RWPE2 (cell line): ENCODE measurements around the gene TNPO1.

ENCODE experiments used
- ATAC-seq: fragments of 200-7000 bp; cut with Tn5 transposase; 3 replicates; pipeline ENCODE4 v1.9.1; 2021; ENCODE audit warnings: low read depth
- DNase-seq: peaks from one replicate; pipeline ENCODE4 v3.0.0-alpha.2; 2020; ENCODE audit warnings: low spot score
- H3K27ac ChIP-seq: fragments of 450-650 bp; 2 replicates; pipeline ENCODE4 v1.5.1; 2017; ENCODE audit warnings: mild to moderate bottlenecking; ENCODE audit not compliant: poor library complexity, severe bottlenecking
- H3K27me3 ChIP-seq: fragments of 250-450 bp; sonication (Bioruptor Pico); 2 replicates; pipeline ENCODE4 v1.5.1; 2021; ENCODE audit warnings: mild to moderate bottlenecking, moderate library complexity; ENCODE audit not compliant: insufficient read depth, poor library complexity, severe bottlenecking
- H3K36me3 ChIP-seq: fragments of 250-450 bp; sonication (Bioruptor Pico); 2 replicates; pipeline ENCODE4 v1.5.1; 2020; ENCODE audit warnings: low read depth, mild to moderate bottlenecking, moderate library complexity
- H3K4me1 ChIP-seq: fragments of 250-450 bp; sonication (Bioruptor Pico); 2 replicates; pipeline ENCODE4 v1.5.1; 2021; ENCODE audit warnings: mild to moderate bottlenecking, moderate library complexity; ENCODE audit not compliant: insufficient read depth, poor library complexity, severe bottlenecking
- H3K4me3 ChIP-seq: fragments of 250-450 bp; sonication (Bioruptor Pico); 2 replicates; pipeline ENCODE4 v1.5.1; 2021; ENCODE audit warnings: mild to moderate bottlenecking, moderate library complexity; ENCODE audit not compliant: severe bottlenecking
- H3K9me3 ChIP-seq: fragments of 250-450 bp; sonication (Bioruptor Pico); 2 replicates; pipeline ENCODE4 v1.5.1; 2021; ENCODE audit warnings: mild to moderate bottlenecking, moderate library complexity; ENCODE audit not compliant: severe bottlenecking
- CTCF ChIP-seq: fragments of 450-650 bp; IDR thresholded peaks from one replicate; pipeline ENCODE4 v1.5.1; 2017; ENCODE audit warnings: mild to moderate bottlenecking, moderate library complexity; ENCODE audit not compliant: poor library complexity, severe bottlenecking

Gene TNPO1

GRCh38 chr5:72888595-72888994, 72.1 kb downstream of the TNPO1 start:
- ATAC-seq (no peak), DNase-seq (no peak)
- H3K9me3 ChIP-seq = no peaks in the 10 kb centered on the region
- no peak for TF ChIP-seq CTCF
- no peaks in the 10 kb centered on the region for H3K27me3 ChIP-seq
- H3K4me1 ChIP-seq = no peaks in the 10 kb centered on the region
- peaks cover 97% of the 10 kb centered on the region for H3K36me3 ChIP-seq
- H3K4me3 ChIP-seq = no peak overlapping the region
- no peak overlapping the region for H3K27ac ChIP-seq

- Histone ChIP-seq H3K27me3 (no peaks in the 10 kb centered on the region), H3K4me3 (no peak overlapping the region), H3K4me1 (no peaks in the 10 kb centered on the region), H3K27ac (no peak overlapping the region), H3K9me3 (no peaks in the 10 kb centered on the region), H3K36me3 (peaks cover 97% of the 10 kb centered on the region)
- ATAC-seq = no peak
- no peak for TF ChIP-seq CTCF
- DNase-seq = no peak
Measured at GRCh38 chr5:72889324-72889723, 72.9 kb downstream of the TNPO1 start.

GRCh38 chr5:72892846-72893245, 76.4 kb downstream of the TNPO1 start:
- no peak overlapping the region for H3K4me3 ChIP-seq
- H3K4me1 ChIP-seq = no peaks in the 10 kb centered on the region
- H3K27me3 ChIP-seq = no peaks in the 10 kb centered on the region
- DNase-seq = no peak
- no peak for ATAC-seq
- no peaks in the 10 kb centered on the region for H3K9me3 ChIP-seq
- TF ChIP-seq CTCF = no peak
- H3K27ac ChIP-seq = no peak overlapping the region
- peaks cover 100% of the 10 kb centered on the region for H3K36me3 ChIP-seq

GRCh38 chr5:72895758-72896157, 79.3 kb downstream of the TNPO1 start:
- Histone ChIP-seq H3K36me3 (peaks cover 100% of the 10 kb centered on the region), H3K9me3 (no peaks in the 10 kb centered on the region), H3K4me1 (no peaks in the 10 kb centered on the region), H3K4me3 (no peak overlapping the region), H3K27me3 (no peaks in the 10 kb centered on the region), H3K27ac (no peak overlapping the region)
- DNase-seq (no peak), ATAC-seq (no peak)
- no peak for TF ChIP-seq CTCF

GRCh38 chr5:72906806-72907205, 90.3 kb downstream of the TNPO1 start:
- no peaks in the 10 kb centered on the region for H3K27me3 ChIP-seq
- no peaks in the 10 kb centered on the region for H3K9me3 ChIP-seq
- no peaks in the 10 kb centered on the region for H3K4me1 ChIP-seq
- no peak overlapping the region for H3K27ac ChIP-seq
- no peak for TF ChIP-seq CTCF
- no peak for ATAC-seq
- DNase-seq = no peak
- peaks cover 93% of the 10 kb centered on the region for H3K36me3 ChIP-seq
- no peak overlapping the region for H3K4me3 ChIP-seq
